HepG2 (cell line): ENCODE results near the gene LRP10. TPM values are rescaled to one million over a fixed set of nuclear protein-coding genes. Genes with fewer than 3 reads are reported as not detected.

Experiments
- ARNTL ChIP-seq: sonication (generic); formaldehyde crosslinking; IDR thresholded peaks from 2 replicates; pipeline ENCODE4 v1.4.0; 2020; ENCODE audit warnings: mild to moderate bottlenecking, missing genetic modification reagents
- DR1 ChIP-seq: sonication (generic); formaldehyde crosslinking; IDR thresholded peaks from 2 replicates; pipeline ENCODE4 v1.8.0; 2021; ENCODE audit warnings: mild to moderate bottlenecking, missing genetic modification reagents, inconsistent platforms
- HES4 ChIP-seq: sonication (generic); formaldehyde crosslinking; IDR thresholded peaks from 2 replicates; pipeline ENCODE4 v1.9.0; 2021; ENCODE audit warnings: mild to moderate bottlenecking, missing genetic modification reagents, borderline replicate concordance
- MED13 ChIP-seq: sonication (generic); formaldehyde crosslinking; IDR thresholded peaks from 2 replicates; pipeline ENCODE4 v1.5.0; 2020; ENCODE audit warnings: missing genetic modification reagents
- NFE2L1 ChIP-seq: sonication (generic); formaldehyde crosslinking; IDR thresholded peaks from 2 replicates; pipeline ENCODE4 v1.4.0; 2020; ENCODE audit warnings: missing genetic modification reagents, mild to moderate bottlenecking, borderline replicate concordance
- NFKBIZ ChIP-seq: IDR thresholded peaks from 2 replicates; pipeline ENCODE4 v1.6.1; 2018; ENCODE audit warnings: missing genetic modification reagents, missing compliant biosample characterization
- PAX8 ChIP-seq: sonication (generic); formaldehyde crosslinking; IDR thresholded peaks from 2 replicates; pipeline ENCODE4 v1.8.0; 2022; ENCODE audit warnings: mild to moderate bottlenecking, missing genetic modification reagents, borderline replicate concordance
- PHF21A ChIP-seq: sonication (generic); formaldehyde crosslinking; IDR thresholded peaks from 2 replicates; pipeline ENCODE4 v1.5.0; 2020; ENCODE audit warnings: mild to moderate bottlenecking, missing genetic modification reagents
- SMYD3 ChIP-seq: sonication (generic); formaldehyde crosslinking; IDR thresholded peaks from 2 replicates; pipeline ENCODE4 v1.8.1; 2023; ENCODE audit warnings: mild to moderate bottlenecking, missing genetic modification reagents
- ZFP82 ChIP-seq: sonication (generic); formaldehyde crosslinking; IDR thresholded peaks from 2 replicates; pipeline ENCODE4 v1.5.1; 2020; ENCODE audit warnings: mild to moderate bottlenecking, missing genetic modification reagents, borderline replicate concordance
- ZNF33B ChIP-seq: sonication (generic); formaldehyde crosslinking; IDR thresholded peaks from 2 replicates; pipeline ENCODE4 v1.5.1; 2020; ENCODE audit warnings: mild to moderate bottlenecking, missing genetic modification reagents
- ZNF646 ChIP-seq: sonication (generic); formaldehyde crosslinking; IDR thresholded peaks from 2 replicates; pipeline ENCODE4 v1.9.0; 2021; ENCODE audit warnings: mild to moderate bottlenecking, missing genetic modification reagents
- polyA plus RNA-seq, 8 experiments: library from polyadenylated mRNA; depleted of rRNA in 3 of 8; stranded (reverse) in 7 of 8; unstranded in 1 of 8; fragments of >200 nt; fragmentation: Illumina TruSeq in 4 of 8; extraction: Trizol in 4 of 8; gene quantifications; 2 replicates each; pipeline versions ENCODE4 v1.2.1 to v1.2.3, GENCODE V29; 2011 to 2016; ENCODE audit warnings: low read depth in 4 of 8, missing spikeins in 1 of 8, mixed read lengths in 1 of 8; ENCODE audit not compliant: insufficient read depth in 1 of 8
- total RNA-seq, 5 experiments: library from RNA; depleted of rRNA; stranded (reverse); fragments of >200 nt; fragmentation: Illumina TruSeq; extraction: Trizol; gene quantifications; 2 replicates each; pipeline ENCODE4 v1.2.3, GENCODE V29; 2016; ENCODE audit warnings: low read depth in 1 of 5
- TF ChIP-seq, protein P1 (sequence below): IDR thresholded peaks from 2 replicates; pipeline ENCODE4 v1.6.1; 2016
- TF ChIP-seq, protein P2 (sequence below): sonication (generic); formaldehyde crosslinking; IDR thresholded peaks from 2 replicates; pipeline ENCODE4 v1.9.0; 2021; ENCODE audit warnings: missing genetic modification reagents, mild to moderate bottlenecking, borderline replicate concordance
- TF ChIP-seq, protein P3 (sequence below): sonication (generic); formaldehyde crosslinking; IDR thresholded peaks from 2 replicates; pipeline ENCODE4 v1.4.0; 2020; ENCODE audit warnings: mild to moderate bottlenecking, missing genetic modification reagents

Gene LRP10
- total and polyA plus RNA-seq, 2 of the 13 experiments (the other 11 are each of a cell fraction or from before 2014, with no cell fraction given), result 16.9 to 45.2 TPM

DNA sequence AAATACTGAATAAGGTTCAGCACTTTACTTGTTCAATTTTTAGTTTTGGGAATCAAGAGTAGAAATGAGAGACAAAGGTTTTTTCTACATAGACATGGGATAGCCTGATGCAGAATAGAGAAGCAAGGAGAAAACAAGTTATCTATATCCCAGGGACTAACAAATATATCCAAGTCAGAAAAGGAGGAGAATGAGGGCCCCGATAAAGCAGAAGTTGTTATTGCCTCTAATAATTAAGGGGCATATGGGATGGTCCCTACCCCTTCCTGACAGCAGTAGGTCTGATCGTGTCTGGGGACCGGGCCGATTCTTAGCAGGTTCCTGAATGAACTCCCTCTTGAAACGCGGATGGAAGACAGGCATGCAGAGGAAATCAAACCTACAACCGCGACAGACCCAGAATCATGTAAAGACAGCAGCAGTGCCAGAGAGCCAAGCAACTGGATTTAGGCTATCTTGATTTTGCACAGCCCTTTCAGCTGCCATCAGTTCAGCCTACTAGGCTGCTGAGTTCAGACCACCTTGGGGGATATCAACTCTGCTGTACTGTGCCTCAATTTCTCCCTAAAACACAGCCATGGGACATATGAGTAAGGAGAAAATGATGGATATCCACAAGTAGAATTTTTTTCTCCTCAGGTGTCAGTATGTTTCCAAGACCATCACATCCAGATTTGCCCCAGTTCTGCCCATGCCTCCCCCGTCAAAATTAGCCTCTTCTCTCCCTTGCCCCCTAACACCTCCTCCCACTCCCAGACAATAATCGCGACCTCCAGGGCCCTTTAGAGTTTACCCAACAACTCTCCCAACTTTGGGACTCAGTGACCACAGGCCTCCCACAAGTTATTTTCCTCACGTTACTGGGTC, 56.9 kb downstream of the LRP10 start (continued):
- TF ChIP-seq NFE2L1 (CRISPR knock-in tag), result 0 out of 2 replicates have a peak, but pooled peaks have one; percentile 51
- TF ChIP-seq, protein P1, sequence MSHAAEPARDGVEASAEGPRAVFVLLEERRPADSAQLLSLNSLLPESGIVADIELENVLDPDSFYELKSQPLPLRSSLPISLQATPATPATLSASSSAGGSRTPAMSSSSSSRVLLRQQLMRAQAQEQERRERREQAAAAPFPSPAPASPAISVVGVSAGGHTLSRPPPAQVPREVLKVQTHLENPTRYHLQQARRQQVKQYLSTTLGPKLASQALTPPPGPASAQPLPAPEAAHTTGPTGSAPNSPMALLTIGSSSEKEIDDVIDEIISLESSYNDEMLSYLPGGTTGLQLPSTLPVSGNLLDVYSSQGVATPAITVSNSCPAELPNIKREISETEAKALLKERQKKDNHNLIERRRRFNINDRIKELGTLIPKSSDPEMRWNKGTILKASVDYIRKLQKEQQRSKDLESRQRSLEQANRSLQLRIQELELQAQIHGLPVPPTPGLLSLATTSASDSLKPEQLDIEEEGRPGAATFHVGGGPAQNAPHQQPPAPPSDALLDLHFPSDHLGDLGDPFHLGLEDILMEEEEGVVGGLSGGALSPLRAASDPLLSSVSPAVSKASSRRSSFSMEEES (CRISPR knock-in tag), result no peak
- peak; percentile 54; the same call in 1 of the 2 replicates for TF ChIP-seq ARNTL (CRISPR knock-in tag)
- peak; percentile 41; the same call in 1 of the 2 replicates for TF ChIP-seq PHF21A (CRISPR knock-in tag)
- 0 out of 2 replicates have a peak, but pooled peaks have one; percentile 19 for TF ChIP-seq NFKBIZ (CRISPR knock-in tag)
- TF ChIP-seq, protein P2, sequence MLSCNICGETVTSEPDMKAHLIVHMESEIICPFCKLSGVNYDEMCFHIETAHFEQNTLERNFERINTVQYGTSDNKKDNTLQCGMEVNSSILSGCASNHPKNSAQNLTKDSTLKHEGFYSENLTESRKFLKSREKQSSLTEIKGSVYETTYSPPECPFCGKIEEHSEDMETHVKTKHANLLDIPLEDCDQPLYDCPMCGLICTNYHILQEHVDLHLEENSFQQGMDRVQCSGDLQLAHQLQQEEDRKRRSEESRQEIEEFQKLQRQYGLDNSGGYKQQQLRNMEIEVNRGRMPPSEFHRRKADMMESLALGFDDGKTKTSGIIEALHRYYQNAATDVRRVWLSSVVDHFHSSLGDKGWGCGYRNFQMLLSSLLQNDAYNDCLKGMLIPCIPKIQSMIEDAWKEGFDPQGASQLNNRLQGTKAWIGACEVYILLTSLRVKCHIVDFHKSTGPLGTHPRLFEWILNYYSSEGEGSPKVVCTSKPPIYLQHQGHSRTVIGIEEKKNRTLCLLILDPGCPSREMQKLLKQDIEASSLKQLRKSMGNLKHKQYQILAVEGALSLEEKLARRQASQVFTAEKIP (CRISPR knock-in tag), result 0 out of 2 replicates have a peak, but pooled peaks have one; percentile 49
- no peak for TF ChIP-seq DR1
- no peak for TF ChIP-seq MED13 (CRISPR knock-in tag)
- peak; percentile 31; the same call in 1 of the 2 replicates for TF ChIP-seq PAX8 (CRISPR knock-in tag)
- peak; percentile 78; the same call in 1 of the 2 replicates for TF ChIP-seq SMYD3
- TF ChIP-seq, protein P3, sequence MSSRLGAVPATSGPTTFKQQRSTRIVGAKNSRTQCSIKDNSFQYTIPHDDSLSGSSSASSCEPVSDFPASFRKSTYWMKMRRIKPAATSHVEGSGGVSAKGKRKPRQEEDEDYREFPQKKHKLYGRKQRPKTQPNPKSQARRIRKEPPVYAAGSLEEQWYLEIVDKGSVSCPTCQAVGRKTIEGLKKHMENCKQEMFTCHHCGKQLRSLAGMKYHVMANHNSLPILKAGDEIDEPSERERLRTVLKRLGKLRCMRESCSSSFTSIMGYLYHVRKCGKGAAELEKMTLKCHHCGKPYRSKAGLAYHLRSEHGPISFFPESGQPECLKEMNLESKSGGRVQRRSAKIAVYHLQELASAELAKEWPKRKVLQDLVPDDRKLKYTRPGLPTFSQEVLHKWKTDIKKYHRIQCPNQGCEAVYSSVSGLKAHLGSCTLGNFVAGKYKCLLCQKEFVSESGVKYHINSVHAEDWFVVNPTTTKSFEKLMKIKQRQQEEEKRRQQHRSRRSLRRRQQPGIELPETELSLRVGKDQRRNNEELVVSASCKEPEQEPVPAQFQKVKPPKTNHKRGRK (CRISPR knock-in tag), result peak; percentile 88
- TF ChIP-seq ZNF646 (CRISPR knock-in tag), result 0 out of 2 replicates have a peak, but pooled peaks have one; percentile 65
- TF ChIP-seq HES4 (CRISPR knock-in tag), result no peak
- no peak for TF ChIP-seq ZNF33B
- TF ChIP-seq ZFP82 (CRISPR knock-in tag), result 0 out of 2 replicates have a peak, but pooled peaks have one; percentile 75
